Hindlimb muscle (tissue), 1 donor: Measurements from ENCODE around the gene COL6A3. TPM values are rescaled to one million over a fixed set of nuclear protein-coding genes. Genes with fewer than 3 reads are reported as not detected.
"Not testable (repeated sequence)": the region's sequence is repeated elsewhere in the genome, so short reads cannot be mapped to it uniquely, and the experiment has no call there.

ENCODE experiments used
- DNase-seq: peaks from one replicate; pipeline ENCODE4 v3.0.0-alpha.2; 2013
- polyA plus RNA-seq: library from polyadenylated mRNA; unstranded; fragments of 120-200 nt; gene quantifications from one replicate; pipeline ENCODE4 v1.2.1, GENCODE V29; 2013; ENCODE audit not compliant: insufficient read length

The COL6A3 gene
- polyA plus RNA-seq, 1 donor = 254 TPM

GRCh38 chr2:237383991-237384671 is 29.8 kb downstream of the COL6A3 start:
- no peak for DNase-seq

GRCh38 chr2:237380768-237381167 is 33.2 kb downstream of the COL6A3 start:
- DNase-seq = no peak

GRCh38 chr2:237379636-237380035 is 34.3 kb downstream of the COL6A3 start:
- DNase-seq = no peak

- DNase-seq = no peak
Measured at GRCh38 chr2:237378650-237379049, 35.3 kb downstream of the COL6A3 start.

- no peak for DNase-seq
Measured at GRCh38 chr2:237374284-237375060, 39.5 kb downstream of the COL6A3 start.

- DNase-seq = no peak
Measured at GRCh38 chr2:237371856-237372255, 42.1 kb downstream of the COL6A3 start.

- DNase-seq = no peak
Measured at GRCh38 chr2:237365671-237366070, 48.3 kb downstream of the COL6A3 start.

- DNase-seq = no peak
Measured at GRCh38 chr2:237364655-237365054, 49.3 kb downstream of the COL6A3 start.

GRCh38 chr2:237361194-237362004 is 52.6 kb downstream of the COL6A3 start:
- peak; percentile 43 for DNase-seq

- DNase-seq = no peak
Measured at GRCh38 chr2:237359894-237360780, 53.8 kb downstream of the COL6A3 start.

GRCh38 chr2:237359518-237359840 is 54.5 kb downstream of the COL6A3 start:
- no peak for DNase-seq

GRCh38 chr2:237358721-237359517 is 55.0 kb downstream of the COL6A3 start:
- no peak for DNase-seq

- DNase-seq = no peak
Measured at GRCh38 chr2:237355701-237356100, 58.3 kb downstream of the COL6A3 start.

GRCh38 chr2:237354892-237355291 is 59.1 kb downstream of the COL6A3 start:
- DNase-seq = no peak

GRCh38 chr2:237354172-237354571 is 59.8 kb downstream of the COL6A3 start:
- not testable (repeated sequence) for DNase-seq

GRCh38 chr2:237353215-237353614 is 60.7 kb downstream of the COL6A3 start:
- DNase-seq = no peak

- no peak for DNase-seq
Measured at GRCh38 chr2:237352279-237352845, 61.6 kb downstream of the COL6A3 start.

GRCh38 chr2:237351796-237352195 is 62.2 kb downstream of the COL6A3 start:
- no peak for DNase-seq

GRCh38 chr2:237351046-237351445 is 62.9 kb downstream of the COL6A3 start:
- no peak for DNase-seq

- DNase-seq = no peak
Measured at GRCh38 chr2:237350597-237350996, 63.4 kb downstream of the COL6A3 start.

- DNase-seq = no peak
Measured at GRCh38 chr2:237350070-237350469, 63.9 kb downstream of the COL6A3 start.
